Activated T-helper 1 cell treated with anti-CD3 and anti-CD28 coated beads, Interleukin-12 subunit alpha, Interleukin-12 subunit beta, Interleukin-2, Interleukin-4 antibody, amounts not matched to agents 30 ng/mL and 10 ng/mL and 1 ng/mL, durations not matched to agents 14 hours and 24 hours and 36 hours (primary cell): ENCODE data around the gene RAD51C. TPM values are rescaled to one million over a fixed set of nuclear protein-coding genes. Genes with fewer than 3 reads are reported as not detected.
"Not testable (repeated sequence)": the region's sequence is repeated elsewhere in the genome, so short reads cannot be mapped to it uniquely, and the experiment has no call there.

Source experiments
- DNase-seq: peaks from one replicate; pipeline ENCODE4 v3.0.0; 2021; ENCODE audit warnings: low spot score
- H3K27ac Mint-ChIP-seq: one replicate; pipeline ENCODE4 v1.8.0; 2021; ENCODE audit warnings: mild to moderate bottlenecking, mixed read lengths
- H3K27me3 Mint-ChIP-seq: one replicate; pipeline ENCODE4 v1.8.0; 2022; ENCODE audit warnings: mild to moderate bottlenecking, moderate library complexity, mixed read lengths; ENCODE audit not compliant: insufficient read depth
- H3K36me3 Mint-ChIP-seq: one replicate; pipeline ENCODE4 v1.8.0; 2021; ENCODE audit warnings: low read depth, mixed read lengths
- H3K4me1 Mint-ChIP-seq: one replicate; pipeline ENCODE4 v1.8.0; 2021; ENCODE audit warnings: low read depth, mixed read lengths
- H3K4me3 Mint-ChIP-seq: one replicate; pipeline ENCODE4 v1.8.0; 2021; ENCODE audit warnings: mild to moderate bottlenecking, moderate library complexity, mixed read lengths
- H3K9me3 Mint-ChIP-seq: one replicate; pipeline ENCODE4 v1.8.0; 2021; ENCODE audit warnings: mixed read lengths
- intact Hi-C: fragments of 100-400 bp; cut with micrococcal nuclease; formaldehyde crosslinking; loops from one replicate; pipeline ENCODE4 v1.15.1; 2024
- total RNA-seq: library from RNA; stranded (reverse); gene quantifications from 2 replicates; pipeline ENCODE4 v1.2.3, GENCODE V29; 2022

Gene RAD51C
- total RNA-seq: 86.3 and 91.2 TPM in 2 replicates

DNA sequence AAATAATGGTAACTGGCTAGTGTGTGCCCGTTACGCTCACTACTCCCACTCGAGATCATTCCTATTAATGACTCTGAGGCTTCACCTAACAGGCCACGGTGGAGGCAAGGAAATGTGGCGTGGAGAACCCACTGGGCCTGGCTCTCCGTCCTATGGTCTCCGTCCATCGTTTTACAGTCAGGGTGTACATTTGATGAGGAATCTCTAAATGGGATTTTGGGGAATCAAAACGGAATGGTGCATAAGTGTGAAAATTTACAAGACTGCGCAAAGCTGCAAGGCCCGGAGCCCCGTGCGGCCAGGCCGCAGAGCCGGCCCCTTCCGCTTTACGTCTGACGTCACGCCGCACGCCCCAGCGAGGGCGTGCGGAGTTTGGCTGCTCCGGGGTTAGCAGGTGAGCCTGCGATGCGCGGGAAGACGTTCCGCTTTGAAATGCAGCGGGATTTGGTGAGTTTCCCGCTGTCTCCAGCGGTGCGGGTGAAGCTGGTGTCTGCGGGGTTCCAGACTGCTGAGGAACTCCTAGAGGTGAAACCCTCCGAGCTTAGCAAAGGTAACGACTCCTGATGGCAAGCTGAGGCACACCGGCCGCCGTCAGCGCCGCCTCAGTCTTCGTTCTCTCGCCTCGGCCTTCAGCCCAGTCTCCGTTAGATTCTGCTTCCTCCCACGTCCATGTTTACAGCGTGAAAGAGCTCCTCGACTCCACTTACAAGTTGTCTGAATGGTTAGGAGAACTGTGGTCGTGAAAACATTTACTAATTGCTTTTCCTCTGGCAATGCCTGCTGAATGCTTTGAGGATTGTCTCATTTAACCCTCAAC, at the start of gene RAD51C:
TSS of gene RAD51C (plus strand) at position 364 of the 817 bp plus-strand sequence. CDS start at position 406, 42 bp downstream.
- no peaks in the 10 kb centered on the region for H3K27me3 Mint-ChIP-seq
- peak within 1 kb of the TSS; percentile 98 for H3K27ac Mint-ChIP-seq
- DNase-seq: peak; percentile 86
- no peaks in the 10 kb centered on the region for H3K9me3 Mint-ChIP-seq
- intact Hi-C loops: loop anchor here (1.0 to 10.0 kb wide), 5 partner anchors 11 to 358 kb away; no protein-coding TSS in a partner anchor
- peak within 1 kb of the TSS; percentile 97 for H3K4me3 Mint-ChIP-seq
- peaks cover 12% of the 10 kb centered on the region for H3K36me3 Mint-ChIP-seq
- H3K4me1 Mint-ChIP-seq: peaks cover 31% of the 10 kb centered on the region

DNA sequence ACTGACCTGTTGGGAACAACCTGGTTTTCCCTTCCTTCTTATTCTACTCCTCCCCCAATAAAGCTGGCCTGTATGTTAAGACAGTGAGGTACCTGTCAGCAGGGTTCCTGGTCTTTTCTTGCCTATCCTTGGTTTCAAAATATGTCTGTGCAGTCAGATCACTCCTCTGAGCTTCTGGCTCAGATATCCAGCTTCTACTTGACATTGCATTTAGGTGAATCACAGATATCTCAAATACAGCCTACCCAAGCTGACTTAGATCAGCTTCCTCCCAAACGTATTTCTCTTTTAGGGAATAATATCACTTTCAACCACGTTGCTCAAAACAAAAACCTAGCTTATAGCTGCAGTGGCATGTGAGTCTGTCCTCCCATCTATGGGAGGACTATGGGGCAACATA, 49.3 kb upstream of the RAD51C start:
- Mint-ChIP-seq H3K36me3 (no peaks in the 10 kb centered on the region), H3K9me3 (no peaks in the 10 kb centered on the region), H3K27me3 (peaks cover 5% of the 10 kb centered on the region), H3K4me1 (peaks cover 12% of the 10 kb centered on the region), H3K27ac (no peak overlapping the region), H3K4me3 (no peak overlapping the region)
- no peak for DNase-seq
- intact Hi-C loops: no loop called here

DNA sequence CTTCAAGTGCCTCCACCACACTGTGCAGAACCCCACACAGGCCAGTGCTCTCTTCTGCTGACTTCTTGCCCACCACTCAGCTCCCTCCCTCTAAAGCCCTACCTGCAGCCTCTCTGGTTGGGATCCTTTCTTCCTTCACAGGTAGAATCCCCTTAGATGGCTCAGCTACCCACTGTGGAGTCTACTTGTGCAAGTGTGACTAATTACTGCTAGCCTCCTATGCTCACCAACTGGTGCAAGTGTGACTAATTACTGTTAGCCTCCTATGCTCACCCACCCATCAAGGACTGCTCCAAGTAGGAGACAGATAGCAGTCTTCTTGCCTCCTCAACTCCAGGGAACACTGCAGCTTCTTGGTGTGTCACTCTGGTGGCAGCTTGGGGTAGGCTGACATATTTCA, 44.2 kb upstream of the RAD51C start:
- intact Hi-C loops: no loop called here
- no peak overlapping the region for H3K4me3 Mint-ChIP-seq
- peaks cover 8% of the 10 kb centered on the region for H3K27me3 Mint-ChIP-seq
- no peak overlapping the region for H3K27ac Mint-ChIP-seq
- no peak for DNase-seq
- no peaks in the 10 kb centered on the region for H3K36me3 Mint-ChIP-seq
- H3K9me3 Mint-ChIP-seq: no peaks in the 10 kb centered on the region
- peaks cover 4% of the 10 kb centered on the region for H3K4me1 Mint-ChIP-seq

DNA sequence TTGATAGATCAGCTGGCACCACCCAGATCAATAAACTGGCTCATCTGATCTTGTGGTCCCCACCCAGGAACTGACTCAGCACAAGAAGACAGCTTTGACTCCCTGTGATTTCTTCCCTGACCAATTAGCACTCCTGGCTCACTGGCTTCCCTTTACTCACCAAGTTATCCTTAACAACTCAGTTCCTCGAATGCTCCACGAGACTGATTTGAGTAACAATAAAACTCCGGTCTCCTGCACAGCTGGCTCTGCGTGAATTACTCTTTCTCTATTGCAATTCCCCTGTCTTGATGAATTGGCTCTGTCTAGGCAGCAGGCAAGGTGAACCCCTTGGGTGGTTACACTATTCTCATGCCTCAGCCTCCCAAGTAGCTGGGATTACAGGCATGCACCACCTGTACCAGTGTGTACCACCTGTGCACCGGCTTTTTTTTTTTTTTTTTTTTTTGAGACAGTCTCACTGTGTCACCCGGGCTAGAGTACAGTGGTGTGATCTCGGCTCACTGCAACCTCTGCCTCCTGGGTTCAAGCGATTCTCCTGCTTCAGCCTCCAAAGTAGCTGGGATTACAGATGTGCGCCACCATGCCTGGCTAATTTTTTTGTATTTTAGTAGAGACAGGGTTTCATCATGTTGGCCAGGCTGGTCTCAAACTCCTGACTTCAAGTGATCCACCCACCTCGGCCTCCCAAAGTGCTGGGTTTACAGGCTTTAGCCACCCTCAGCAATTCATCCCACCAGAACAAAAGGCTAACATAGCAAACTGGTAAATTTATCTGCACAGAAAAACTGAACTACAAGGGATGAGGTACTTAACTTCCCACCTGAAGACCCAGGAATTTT, 34.2 kb upstream of the RAD51C start:
- peak overlapping the region; percentile 63 for H3K4me3 Mint-ChIP-seq
- not testable (repeated sequence) for H3K36me3 Mint-ChIP-seq, H3K27me3 Mint-ChIP-seq, H3K9me3 Mint-ChIP-seq
- peak; percentile 4 for DNase-seq
- peaks cover 25% of the 10 kb centered on the region for H3K4me1 Mint-ChIP-seq
- intact Hi-C loops: loop anchor here (2.0 kb wide), 1 partner anchor 99 kb away; no protein-coding TSS in a partner anchor
- H3K27ac Mint-ChIP-seq: peak overlapping the region; percentile 97

DNA sequence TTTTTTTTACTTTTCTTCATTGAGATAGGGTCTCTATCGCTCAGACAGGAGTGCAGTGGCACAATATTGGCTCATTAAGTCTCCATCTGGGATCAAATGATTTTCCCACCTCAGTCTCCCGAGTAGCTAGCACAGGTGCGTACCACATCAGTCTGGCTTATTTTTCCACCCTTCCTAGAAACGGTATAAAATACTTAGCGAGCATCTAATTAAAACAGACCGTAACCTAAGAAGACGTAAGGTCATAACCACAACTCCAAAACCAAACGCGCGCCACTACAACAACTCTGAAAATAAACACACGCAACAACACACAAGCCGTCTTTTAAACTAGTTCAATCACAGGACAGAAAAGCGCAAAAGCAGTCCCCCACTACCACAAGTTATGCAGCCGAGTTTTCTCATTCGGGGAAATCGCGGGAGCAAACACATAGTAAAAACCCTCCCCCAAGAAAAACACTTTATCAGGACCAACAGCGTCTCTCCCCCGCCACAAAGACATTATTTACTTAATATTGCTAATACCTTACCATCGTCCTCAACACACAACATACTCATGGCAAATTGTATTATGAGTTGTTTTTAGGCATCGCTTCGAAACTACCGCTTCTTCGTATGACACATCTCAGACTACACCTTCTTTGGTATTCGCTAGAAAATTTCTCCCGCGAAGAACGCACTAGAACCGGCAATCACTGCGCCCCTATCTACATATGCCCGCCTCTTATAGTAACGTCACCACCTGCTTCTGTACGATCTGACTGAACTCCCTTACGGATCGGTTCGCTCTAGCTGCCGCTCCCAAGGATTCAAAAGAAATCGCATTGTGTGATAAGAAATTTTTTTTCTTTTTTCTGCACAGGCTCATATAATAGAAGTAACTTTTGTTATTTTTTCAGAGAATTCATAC, 33.3 kb upstream of the RAD51C start:
- Mint-ChIP-seq H3K27me3 (peaks cover 7% of the 10 kb centered on the region), H3K4me3 (peak overlapping the region; percentile 63), H3K27ac (peak overlapping the region; percentile 97), H3K36me3 (no peaks in the 10 kb centered on the region), H3K4me1 (peaks cover 25% of the 10 kb centered on the region), H3K9me3 (no peaks in the 10 kb centered on the region)
- peak; percentile 74 for DNase-seq
- intact Hi-C loops: loop anchor here (1.0 to 2.0 kb wide), 9 partner anchors 28 to 496 kb away; partner anchors contain the start of genes MTMR4, PRR11, RAD51C and SKA2

DNA sequence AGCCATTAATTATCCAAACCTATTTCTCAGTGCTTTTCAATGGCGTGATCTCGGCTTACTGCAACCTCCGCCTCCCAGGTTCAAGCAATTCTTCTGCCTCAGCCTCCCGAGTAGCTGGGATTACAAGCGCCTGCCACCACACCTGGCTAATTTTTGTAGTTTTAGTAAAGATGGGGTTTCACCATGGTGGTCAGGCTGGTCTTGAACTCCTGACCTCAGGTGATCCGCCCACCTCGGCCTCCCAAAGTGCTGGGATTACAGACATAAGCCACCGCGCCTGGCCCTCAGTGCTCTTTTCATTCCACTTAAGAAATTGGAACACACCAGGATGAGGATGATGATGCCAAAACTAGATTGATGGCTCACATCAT, 32.7 kb upstream of the RAD51C start:
- Mint-ChIP-seq H3K27ac (peak overlapping the region; percentile 97), H3K4me3 (peak overlapping the region; percentile 63), H3K4me1 (peaks cover 25% of the 10 kb centered on the region)
- DNase-seq, H3K9me3 Mint-ChIP-seq, H3K27me3 Mint-ChIP-seq, H3K36me3 Mint-ChIP-seq: not testable (repeated sequence)
- intact Hi-C loops: loop anchor here (1.0 to 2.0 kb wide), 9 partner anchors 28 to 496 kb away; partner anchors contain the start of genes MTMR4, PRR11, RAD51C and SKA2

DNA sequence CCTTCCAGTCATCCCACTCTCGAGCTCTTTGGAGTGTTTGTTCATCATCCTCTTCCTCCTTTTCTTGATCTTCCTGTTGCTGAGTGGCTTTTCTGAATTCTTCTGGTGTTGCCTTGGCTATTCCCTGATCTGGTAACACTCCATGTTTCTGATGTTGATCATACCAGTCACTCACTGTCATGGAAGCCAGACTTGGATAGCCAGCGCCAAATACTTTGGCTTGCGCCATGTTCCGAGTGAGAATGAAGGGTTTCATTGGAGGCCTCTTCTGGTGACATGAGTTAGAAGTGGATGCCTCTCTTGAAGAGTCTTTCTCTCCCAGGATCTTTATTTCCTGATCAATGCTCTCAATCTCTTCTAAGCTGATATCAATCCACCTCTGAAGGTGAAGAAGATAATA, 31.8 kb upstream of the RAD51C start:
- Mint-ChIP-seq H3K27me3 (peaks cover 7% of the 10 kb centered on the region), H3K36me3 (no peaks in the 10 kb centered on the region), H3K4me1 (peaks cover 25% of the 10 kb centered on the region), H3K27ac (no peak overlapping the region), H3K4me3 (peak overlapping the region; percentile 34), H3K9me3 (no peaks in the 10 kb centered on the region)
- DNase-seq: no peak
- intact Hi-C loops: no loop called here

DNA sequence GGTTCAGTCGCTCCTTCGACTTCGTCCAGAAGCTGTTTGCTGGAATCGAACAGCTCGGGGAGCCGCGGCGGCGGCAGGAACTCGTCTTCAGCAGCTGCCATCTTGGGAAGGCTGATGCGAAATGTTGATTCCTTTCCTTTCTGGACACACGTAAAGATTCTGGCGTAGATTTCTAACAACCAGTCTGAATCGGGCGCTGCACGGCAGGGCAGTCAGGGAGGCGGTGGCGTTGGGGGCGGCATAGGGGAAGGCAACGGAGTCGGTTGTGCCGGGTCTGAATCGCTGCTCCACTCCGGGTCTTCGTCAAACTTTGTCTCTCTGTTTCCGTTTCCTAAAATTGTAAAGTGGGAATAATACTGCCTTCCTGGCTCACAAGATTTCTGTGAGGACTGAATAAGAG, 30.9 kb upstream of the RAD51C start:
- peaks cover 7% of the 10 kb centered on the region for H3K27me3 Mint-ChIP-seq
- no peaks in the 10 kb centered on the region for H3K36me3 Mint-ChIP-seq
- no peaks in the 10 kb centered on the region for H3K9me3 Mint-ChIP-seq
- no peak overlapping the region for H3K27ac Mint-ChIP-seq
- intact Hi-C loops: no loop called here
- H3K4me1 Mint-ChIP-seq: peaks cover 28% of the 10 kb centered on the region
- no peak for DNase-seq
- no peak overlapping the region for H3K4me3 Mint-ChIP-seq

DNA sequence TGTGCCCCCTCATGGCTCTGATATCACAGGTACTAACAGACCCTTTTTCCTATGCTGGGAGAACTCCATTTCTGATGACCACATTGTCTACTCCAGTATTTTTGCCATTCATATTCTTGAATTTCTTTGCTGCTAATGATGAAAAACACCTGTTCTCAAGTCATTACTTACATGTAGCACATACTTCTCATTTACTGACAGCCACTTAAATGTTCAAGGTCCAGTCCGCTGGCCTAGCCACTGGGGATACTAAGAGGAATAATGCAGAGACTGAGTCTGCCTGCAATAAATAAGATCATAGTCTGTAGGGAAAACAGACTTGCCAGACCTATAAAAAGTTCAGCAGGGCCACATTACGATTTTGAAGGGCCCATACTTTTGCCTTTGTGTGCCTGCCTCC, 28.1 kb upstream of the RAD51C start:
- intact Hi-C loops: no loop called here
- Mint-ChIP-seq H3K36me3 (no peaks in the 10 kb centered on the region), H3K4me3 (no peak overlapping the region), H3K27me3 (peaks cover 14% of the 10 kb centered on the region), H3K4me1 (peaks cover 12% of the 10 kb centered on the region), H3K9me3 (no peaks in the 10 kb centered on the region), H3K27ac (no peak overlapping the region)
- no peak for DNase-seq

DNA sequence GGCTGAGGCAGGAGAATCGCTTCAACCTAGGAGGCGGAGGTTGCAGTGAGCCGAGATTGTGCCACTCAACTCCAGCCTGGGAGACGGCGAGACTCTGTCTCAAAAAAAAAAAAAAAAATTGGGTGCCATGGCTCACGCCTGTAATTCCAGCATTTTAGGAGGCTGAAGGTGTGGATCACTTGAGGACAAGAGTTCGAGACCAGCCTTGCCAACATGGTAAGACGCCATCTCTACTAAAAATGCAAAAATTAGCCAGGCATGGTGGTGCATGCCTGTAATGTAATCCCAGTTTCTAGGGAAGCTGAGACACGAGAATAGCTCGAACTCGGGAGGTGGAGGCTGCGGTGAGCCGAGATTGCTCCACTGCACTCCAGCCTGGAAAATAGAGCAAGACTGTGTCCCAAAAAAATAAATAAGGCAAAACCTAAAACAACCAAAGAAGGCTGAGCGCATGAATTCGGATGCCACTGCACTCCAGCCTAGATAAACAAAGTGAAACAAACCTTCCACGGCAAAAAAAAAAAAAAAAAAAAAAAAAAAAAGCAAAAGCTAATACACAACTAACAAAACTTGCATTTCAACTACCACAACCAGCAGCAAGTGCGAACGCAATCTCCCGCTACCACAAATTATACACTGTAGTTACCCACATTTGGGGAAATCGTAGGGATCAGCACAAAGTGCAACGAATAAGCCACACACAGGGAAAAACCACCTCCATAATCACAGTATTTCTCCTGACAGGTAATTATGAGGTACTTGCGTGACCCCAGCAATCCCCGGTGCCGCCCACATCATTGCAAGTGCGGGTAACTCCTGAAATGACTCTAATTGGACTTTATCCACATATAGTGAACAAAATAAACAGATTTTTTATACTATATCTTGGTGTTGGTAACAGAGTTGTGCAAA, 26.2 kb upstream of the RAD51C start:
- H3K4me3 Mint-ChIP-seq: peak overlapping the region; percentile 16

DNA sequence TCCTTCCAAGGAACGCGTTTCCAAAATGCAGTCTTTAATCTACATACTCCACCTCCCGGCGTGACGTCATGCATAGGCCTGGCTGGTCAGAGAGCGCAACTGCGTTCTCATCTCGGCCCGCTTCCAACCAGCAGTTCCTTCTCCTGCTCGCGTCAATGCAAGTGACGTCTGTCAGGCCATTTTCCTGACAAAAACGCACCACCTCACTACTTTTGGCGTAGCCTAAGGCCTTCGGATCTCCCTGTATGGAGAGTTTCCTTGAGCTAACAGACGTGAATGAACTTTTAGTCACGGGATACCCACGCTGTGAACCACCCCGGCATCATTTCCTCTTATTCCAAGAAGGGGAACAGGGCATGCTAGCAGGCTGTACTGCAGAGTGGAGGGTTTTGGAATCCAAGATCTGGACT, 25.5 kb upstream of the RAD51C start:
- no peak overlapping the region for H3K27ac Mint-ChIP-seq
- intact Hi-C loops: no loop called here
- H3K4me1 Mint-ChIP-seq: peaks cover 10% of the 10 kb centered on the region
- peaks cover 10% of the 10 kb centered on the region for H3K27me3 Mint-ChIP-seq
- peaks cover 1% of the 10 kb centered on the region for H3K36me3 Mint-ChIP-seq
- peak; percentile 8 for DNase-seq
- peak overlapping the region; percentile 16 for H3K4me3 Mint-ChIP-seq
- no peaks in the 10 kb centered on the region for H3K9me3 Mint-ChIP-seq

More for the DNA sequence above, 26.2 kb upstream of the RAD51C start:
- H3K27me3 Mint-ChIP-seq: peaks cover 10% of the 10 kb centered on the region
- H3K4me1 Mint-ChIP-seq: peaks cover 10% of the 10 kb centered on the region
- intact Hi-C loops: no loop called here
- H3K27ac Mint-ChIP-seq: no peak overlapping the region
- DNase-seq: no peak
- H3K36me3 Mint-ChIP-seq: peaks cover 1% of the 10 kb centered on the region
- no peaks in the 10 kb centered on the region for H3K9me3 Mint-ChIP-seq
